HEK293 (cell line): ENCODE data around the gene CLIC3.
A peak's percentile ranks its signal among the peaks of the same experiment; 100 is the strongest.

Source experiments
- CTCF ChIA-PET: fragments of 350-600 bp; formaldehyde crosslinking; extraction: SDS; loops from one replicate; lab custom pipeline; 2021; ENCODE audit warnings: antibody characterized with exemption; lab: Yijun Ruan, JAX
- POLR2A ChIA-PET: fragments of 300-600 bp; formaldehyde crosslinking; extraction: SDS; loops from one replicate; lab custom pipeline; 2020; ENCODE audit warnings: antibody characterized with exemption, inconsistent platforms; lab: Yijun Ruan, JAX
- H3K27ac ChIP-seq: fragments of 200-500 bp; sonication (Bioruptor generic); 2 replicates; pipeline ENCODE4 v1.5.1; 2014; ENCODE audit warnings: low read depth, low read length, control low read depth, inconsistent platforms; ENCODE audit errors: extremely low read depth
- H3K36me3 ChIP-seq, 2 experiments: fragments of 200-500 bp in 1 of 2; sonication (Bioruptor generic) in 1 of 2; 1 replicate in 1 of 2; 2 replicates in 1 of 2; pipeline ENCODE4 v1.5.1; 2014 to 2017; ENCODE audit warnings: inconsistent platforms in 2 of 2, low read length in 2 of 2; ENCODE audit not compliant: control insufficient read depth in 2 of 2, insufficient read depth in 1 of 2
- H3K4me1 ChIP-seq: fragments of 200-500 bp; sonication (Bioruptor generic); 2 replicates; pipeline ENCODE4 v1.5.1; 2014; ENCODE audit warnings: mild to moderate bottlenecking, low read length, inconsistent platforms; ENCODE audit not compliant: control insufficient read depth, insufficient read depth
- H3K4me3 ChIP-seq: 2 replicates; pipeline ENCODE4 v1.5.1; 2011; ENCODE audit warnings: low read depth, mild to moderate bottlenecking, control low read depth, low read length, moderate library complexity
- H3K9me3 ChIP-seq: fragments of 200-500 bp; sonication (Bioruptor generic); 2 replicates; pipeline ENCODE4 v1.5.1; 2014; ENCODE audit warnings: low read depth, low read length, inconsistent platforms; ENCODE audit not compliant: control insufficient read depth, insufficient read depth
- GLI2 ChIP-seq: fragments of 450-650 bp; formaldehyde crosslinking; IDR thresholded peaks from 2 replicates; pipeline ENCODE4; 2017; ENCODE audit warnings: missing biosample characterization, missing genetic modification characterization, low read depth, borderline replicate concordance
- GLIS1 ChIP-seq: fragments of 450-650 bp; formaldehyde crosslinking; IDR thresholded peaks from 2 replicates; pipeline ENCODE4 v1.5.1; 2016; ENCODE audit warnings: missing biosample characterization, missing genetic modification characterization
- HOXA7 ChIP-seq: sonication (generic); formaldehyde crosslinking; IDR thresholded peaks from 2 replicates; pipeline ENCODE4 v1.8.1; 2022; ENCODE audit warnings: missing genetic modification reagents, borderline replicate concordance
- KLF10 ChIP-seq: fragments of 450-650 bp; IDR thresholded peaks from 2 replicates; pipeline ENCODE4 v1.5.1; 2018; ENCODE audit warnings: missing biosample characterization, mild to moderate bottlenecking, missing genetic modification characterization
- KLF16 ChIP-seq: fragments of 450-650 bp; formaldehyde crosslinking; IDR thresholded peaks from 2 replicates; pipeline ENCODE4 v1.5.1; 2017; ENCODE audit warnings: missing biosample characterization, missing genetic modification characterization
- SALL2 ChIP-seq: fragments of 450-650 bp; formaldehyde crosslinking; IDR thresholded peaks from 2 replicates; pipeline ENCODE4 v1.5.0; 2017; ENCODE audit warnings: missing biosample characterization, mild to moderate bottlenecking, missing genetic modification characterization, borderline replicate concordance
- ZBTB7A ChIP-seq: fragments of 450-650 bp; formaldehyde crosslinking; IDR thresholded peaks from 2 replicates; pipeline ENCODE4 v1.5.1; 2016; ENCODE audit warnings: low read depth, missing biosample characterization, missing genetic modification characterization
- ZFP3 ChIP-seq: fragments of 450-650 bp; formaldehyde crosslinking; IDR thresholded peaks from 2 replicates; pipeline ENCODE4 v1.5.1; 2016; ENCODE audit warnings: low read depth, missing biosample characterization, missing genetic modification characterization
- ZNF10 ChIP-seq: fragments of 450-650 bp; formaldehyde crosslinking; IDR thresholded peaks from 2 replicates; pipeline ENCODE4 v1.5.1; 2017; ENCODE audit warnings: missing biosample characterization, missing genetic modification characterization
- ZNF16 ChIP-seq: fragments of 450-650 bp; formaldehyde crosslinking; IDR thresholded peaks from 2 replicates; pipeline ENCODE4 v1.5.1; 2016; ENCODE audit warnings: low read depth, missing biosample characterization, missing genetic modification characterization
- ZNF174 ChIP-seq: fragments of 450-650 bp; formaldehyde crosslinking; IDR thresholded peaks from 2 replicates; pipeline ENCODE4 v1.5.0; 2017; ENCODE audit warnings: missing biosample characterization, mild to moderate bottlenecking, missing genetic modification characterization
- ZNF335 ChIP-seq: fragments of 450-650 bp; formaldehyde crosslinking; conservative IDR thresholded peaks from 2 replicates; pipeline ENCODE4 v1.5.1; 2016; ENCODE audit warnings: missing biosample characterization, missing genetic modification characterization
- ZNF426 ChIP-seq: fragments of 450-650 bp; formaldehyde crosslinking; IDR thresholded peaks from 2 replicates; pipeline ENCODE4 v1.5.1; 2017; ENCODE audit warnings: missing biosample characterization, missing genetic modification characterization, mild to moderate bottlenecking, inconsistent platforms, moderate library complexity
- ZNF510 ChIP-seq: fragments of 450-650 bp; formaldehyde crosslinking; IDR thresholded peaks from 2 replicates; pipeline ENCODE4 v1.5.1; 2018; ENCODE audit warnings: mild to moderate bottlenecking, missing genetic modification characterization, missing biosample characterization; ENCODE audit not compliant: insufficient replicate concordance
- ZNF560 ChIP-seq: fragments of 450-650 bp; formaldehyde crosslinking; IDR thresholded peaks from 2 replicates; pipeline ENCODE4 v1.5.1; 2017; ENCODE audit warnings: missing biosample characterization, missing genetic modification characterization, borderline replicate concordance
- ZNF777 ChIP-seq: fragments of 450-650 bp; formaldehyde crosslinking; IDR thresholded peaks from 2 replicates; pipeline ENCODE4 v1.5.1; 2017; ENCODE audit warnings: missing biosample characterization, missing genetic modification characterization, borderline replicate concordance
- TF ChIP-seq, protein P1 (sequence below): fragments of 450-650 bp; formaldehyde crosslinking; IDR thresholded peaks from 2 replicates; pipeline ENCODE4 v1.5.1; 2016; ENCODE audit warnings: missing biosample characterization, missing genetic modification characterization, borderline replicate concordance
- TF ChIP-seq, protein P2 (sequence below): fragments of 450-650 bp; formaldehyde crosslinking; IDR thresholded peaks from 2 replicates; pipeline ENCODE4 v1.5.1; 2016; ENCODE audit warnings: missing biosample characterization, missing genetic modification characterization

Gene CLIC3

DNA sequence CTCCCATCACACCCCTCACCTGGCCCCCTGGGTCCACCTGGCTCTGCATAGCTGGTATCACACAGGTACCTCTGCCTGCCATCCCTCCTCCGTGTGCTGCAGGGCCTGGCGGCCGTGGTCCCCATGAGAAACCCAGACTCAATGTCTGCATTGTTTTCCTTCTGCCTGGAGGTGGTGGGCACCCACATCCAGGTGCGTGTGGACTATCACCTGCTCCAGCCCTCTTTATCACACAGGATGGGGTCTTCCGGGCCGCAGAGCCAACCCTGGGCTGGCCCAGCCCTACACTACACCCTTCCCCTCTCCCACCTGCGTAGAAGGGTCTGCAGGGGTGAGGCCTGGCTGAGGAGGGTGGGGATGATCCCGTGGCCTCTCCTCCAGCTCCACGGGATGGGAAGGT lies 42.5 kb upstream of the CLIC3 start:
- ChIA-PET POLR2A (interaction anchor here (0.5 kb wide), 1 partner anchor 23 kb away, joined by 3 read pairs; no protein-coding TSS in a partner anchor), CTCF (interaction anchor here (1.4 to 2.5 kb wide), 3 partner anchors 10 to 29 kb away, joined by 3 to 24 read pairs (median 5); partner anchors contain the start of gene ABCA2)

DNA sequence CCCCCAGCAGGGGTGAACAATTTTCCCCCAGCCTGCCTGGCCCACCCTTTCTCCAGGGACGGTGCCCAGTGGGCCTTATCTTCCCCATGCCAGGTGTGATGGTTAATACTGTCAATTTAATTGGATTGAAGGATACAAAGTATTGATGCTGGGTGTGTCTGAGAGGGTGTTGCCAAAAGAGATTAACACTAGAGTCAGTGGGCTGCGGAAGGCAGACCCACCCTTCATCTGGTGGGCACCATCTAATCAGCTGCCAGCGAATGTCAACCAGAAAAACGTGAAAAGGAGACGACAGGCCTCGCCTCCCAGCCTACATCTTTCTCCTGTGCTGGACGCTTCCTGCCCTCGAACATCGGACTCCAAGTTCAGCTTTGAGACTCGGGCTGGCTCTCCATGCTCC lies 41.1 kb upstream of the CLIC3 start:
- no peak for TF ChIP-seq ZNF174 (tag by site-specific recombination)
- peak; percentile 92 for TF ChIP-seq ZNF10 (tag by site-specific recombination)
- ChIA-PET POLR2A (no interaction called here), CTCF (interaction anchor here (0.6 to 5.3 kb wide), 11 partner anchors 8 to 895 kb away, joined by 3 to 119 read pairs (median 6); partner anchors contain the start of genes ABCA2, AJM1, C8G and FBXW5)
- H3K36me3 ChIP-seq = peaks cover 0 to 30% of the 10 kb centered on the region in 2 experiments; a peak in 1 of 3 replicates
- H3K9me3 ChIP-seq = no peaks in the 10 kb centered on the region
- no peaks in the 10 kb centered on the region for H3K4me1 ChIP-seq
- H3K4me3 ChIP-seq = no peak overlapping the region
- no peak overlapping the region for H3K27ac ChIP-seq

More for the DNA sequence above, 42.5 kb upstream of the CLIC3 start:
- TF ChIP-seq ZNF16 (tag by site-specific recombination) = no peak
- TF ChIP-seq ZNF335 (tag by site-specific recombination) = no peak
- TF ChIP-seq HOXA7 (CRISPR knock-in tag) = no peak
- TF ChIP-seq, protein P1, sequence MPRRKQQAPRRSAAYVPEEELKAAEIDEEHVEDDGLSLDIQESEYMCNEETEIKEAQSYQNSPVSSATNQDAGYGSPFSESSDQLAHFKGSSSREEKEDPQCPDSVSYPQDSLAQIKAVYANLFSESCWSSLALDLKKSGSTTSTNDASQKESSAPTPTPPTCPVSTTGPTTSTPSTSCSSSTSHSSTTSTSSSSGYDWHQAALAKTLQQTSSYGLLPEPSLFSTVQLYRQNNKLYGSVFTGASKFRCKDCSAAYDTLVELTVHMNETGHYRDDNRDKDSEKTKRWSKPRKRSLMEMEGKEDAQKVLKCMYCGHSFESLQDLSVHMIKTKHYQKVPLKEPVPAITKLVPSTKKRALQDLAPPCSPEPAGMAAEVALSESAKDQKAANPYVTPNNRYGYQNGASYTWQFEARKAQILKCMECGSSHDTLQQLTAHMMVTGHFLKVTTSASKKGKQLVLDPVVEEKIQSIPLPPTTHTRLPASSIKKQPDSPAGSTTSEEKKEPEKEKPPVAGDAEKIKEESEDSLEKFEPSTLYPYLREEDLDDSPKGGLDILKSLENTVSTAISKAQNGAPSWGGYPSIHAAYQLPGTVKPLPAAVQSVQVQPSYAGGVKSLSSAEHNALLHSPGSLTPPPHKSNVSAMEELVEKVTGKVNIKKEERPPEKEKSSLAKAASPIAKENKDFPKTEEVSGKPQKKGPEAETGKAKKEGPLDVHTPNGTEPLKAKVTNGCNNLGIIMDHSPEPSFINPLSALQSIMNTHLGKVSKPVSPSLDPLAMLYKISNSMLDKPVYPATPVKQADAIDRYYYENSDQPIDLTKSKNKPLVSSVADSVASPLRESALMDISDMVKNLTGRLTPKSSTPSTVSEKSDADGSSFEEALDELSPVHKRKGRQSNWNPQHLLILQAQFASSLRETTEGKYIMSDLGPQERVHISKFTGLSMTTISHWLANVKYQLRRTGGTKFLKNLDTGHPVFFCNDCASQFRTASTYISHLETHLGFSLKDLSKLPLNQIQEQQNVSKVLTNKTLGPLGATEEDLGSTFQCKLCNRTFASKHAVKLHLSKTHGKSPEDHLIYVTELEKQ (tag by site-specific recombination) = no peak
- TF ChIP-seq ZNF777 (tag by site-specific recombination) = no peak
- TF ChIP-seq, protein P2, sequence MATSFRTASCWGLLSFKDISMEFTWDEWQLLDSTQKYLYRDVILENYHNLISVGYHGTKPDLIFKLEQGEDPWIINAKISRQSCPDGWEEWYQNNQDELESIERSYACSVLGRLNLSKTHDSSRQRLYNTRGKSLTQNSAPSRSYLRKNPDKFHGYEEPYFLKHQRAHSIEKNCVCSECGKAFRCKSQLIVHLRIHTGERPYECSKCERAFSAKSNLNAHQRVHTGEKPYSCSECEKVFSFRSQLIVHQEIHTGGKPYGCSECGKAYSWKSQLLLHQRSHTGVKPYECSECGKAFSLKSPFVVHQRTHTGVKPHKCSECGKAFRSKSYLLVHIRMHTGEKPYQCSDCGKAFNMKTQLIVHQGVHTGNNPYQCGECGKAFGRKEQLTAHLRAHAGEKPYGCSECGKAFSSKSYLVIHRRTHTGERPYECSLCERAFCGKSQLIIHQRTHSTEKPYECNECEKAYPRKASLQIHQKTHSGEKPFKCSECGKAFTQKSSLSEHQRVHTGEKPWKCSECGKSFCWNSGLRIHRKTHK (tag by site-specific recombination) = no peak
- TF ChIP-seq GLIS1 (tag by site-specific recombination) = no peak
- no peak for TF ChIP-seq ZBTB7A (tag by site-specific recombination)
- no peak for TF ChIP-seq KLF16 (tag by site-specific recombination)
- no peak for TF ChIP-seq ZNF10 (tag by site-specific recombination)
- TF ChIP-seq ZNF560 = no peak
- TF ChIP-seq GLI2 = no peak
- TF ChIP-seq ZFP3 (tag by site-specific recombination) = no peak
- TF ChIP-seq KLF10 (tag by site-specific recombination) = no peak
- no peak for TF ChIP-seq ZNF426 (tag by site-specific recombination)
- TF ChIP-seq SALL2 (tag by site-specific recombination) = no peak
- no peak for TF ChIP-seq ZNF174 (tag by site-specific recombination)
- no peak for TF ChIP-seq ZNF510 (tag by site-specific recombination)
- H3K27ac ChIP-seq = no peak overlapping the region
- H3K9me3 ChIP-seq = no peaks in the 10 kb centered on the region
- no peak overlapping the region for H3K4me3 ChIP-seq
- H3K36me3 ChIP-seq = peaks cover 0 to 30% of the 10 kb centered on the region in 2 experiments; a peak in 1 of 3 replicates
- no peaks in the 10 kb centered on the region for H3K4me1 ChIP-seq
